Measurements from ENCODE around the gene ARHGDIG. TPM values are rescaled to one million over a fixed set of nuclear protein-coding genes. Genes with fewer than 3 reads are reported as not detected.

Gene ARHGDIG
- polyA plus RNA-seq, 3 donors, result not detected

DNA sequence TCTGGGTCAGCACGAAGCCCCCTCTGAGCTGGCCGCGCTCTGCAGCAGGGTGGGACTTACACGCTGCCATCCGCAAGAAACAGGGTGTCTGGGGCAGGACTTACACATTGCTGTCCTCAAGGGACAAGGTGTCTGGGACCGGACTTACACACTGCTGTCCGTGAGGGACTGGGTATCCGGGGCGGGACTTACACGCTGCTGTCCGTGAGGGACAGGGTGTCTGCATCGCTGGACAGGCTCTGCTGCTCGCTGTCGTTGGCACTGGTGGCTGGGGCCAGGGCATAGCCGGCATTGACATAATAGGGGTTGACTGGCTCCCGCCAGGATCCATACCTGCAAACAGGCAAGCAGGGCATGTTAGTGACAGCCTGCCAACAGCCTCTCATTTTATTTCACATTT is 34.0 kb downstream of the ARHGDIG start:
- peaks cover 47% of the 10 kb centered on the region for H4K20me1 ChIP-seq (ENCODE audit: insufficient read depth, low read length)
- H3K4me2 ChIP-seq (replicated peaks; ENCODE audit: extremely low read depth, low read length, poor library complexity, severe bottlenecking), result no peak overlapping the region
- H3K27ac ChIP-seq (ENCODE audit: low read depth in 1 of 2, low read length in 2 of 2), result no peak overlapping the region
- H3K9me3 ChIP-seq (replicated peaks in 1 of 2; ENCODE audit: control insufficient read depth in 1 of 2, insufficient read depth in 1 of 2, low read length in 2 of 2), result no peaks in the 10 kb centered on the region
- no peaks in the 10 kb centered on the region for H3K9me3 Mint-ChIP-seq
- peaks cover 62 to 73% of the 10 kb centered on the region in 2 donors for H3K36me3 Mint-ChIP-seq
- H3K27me3 Mint-ChIP-seq (ENCODE audit: low read depth in 3 of 3), result no peaks in the 10 kb centered on the region
- H3K4me3 ChIP-seq (replicated peaks in 1 of 3; ENCODE audit: low read depth in 2 of 3, low read length in 3 of 3), result no peak overlapping the region
- no peaks in the 10 kb centered on the region for H3K4me1 ChIP-seq (ENCODE audit: control insufficient read depth in 1 of 2, insufficient read depth in 2 of 2, low read length in 2 of 2)
- intact Hi-C loops (cut with micrococcal nuclease), result loop anchor here in 1 of 2 donors (5.0 kb wide), 1 partner anchor 33 kb away; no protein-coding TSS in a partner anchor
- no peak for DNase-seq
- H3K79me2 ChIP-seq (ENCODE audit: insufficient read depth, low read length), result peaks cover 70% of the 10 kb centered on the region
- H3K4me1 Mint-ChIP-seq, result no peaks in the 10 kb centered on the region
- H3K27ac Mint-ChIP-seq, result peak overlapping the region in 2 of 7 donors; percentile 13 to 78
- no peak overlapping the region for H3K9ac ChIP-seq (ENCODE audit: insufficient read depth, low read length, poor library complexity, severe bottlenecking)
- no peak overlapping the region for H3K4me3 Mint-ChIP-seq
- 99% methylated on average over 15 of the region's 16 CpGs for WGBS (ENCODE audit: insufficient coverage)
- H2AFZ ChIP-seq (ENCODE audit: insufficient read depth, low read depth, low read length, poor library complexity, severe bottlenecking), result no peak overlapping the region
- no peaks in the 10 kb centered on the region for H3K27me3 ChIP-seq (ENCODE audit: control insufficient read depth in 2 of 2, insufficient read depth in 2 of 2, low read length in 2 of 2)
- peaks cover 56 to 76% of the 10 kb centered on the region in 2 donors for H3K36me3 ChIP-seq (replicated peaks in 1 of 2; ENCODE audit: control insufficient read depth in 1 of 2, insufficient read depth in 2 of 2, low read length in 2 of 2)
- TF ChIP-seq, protein P1, sequence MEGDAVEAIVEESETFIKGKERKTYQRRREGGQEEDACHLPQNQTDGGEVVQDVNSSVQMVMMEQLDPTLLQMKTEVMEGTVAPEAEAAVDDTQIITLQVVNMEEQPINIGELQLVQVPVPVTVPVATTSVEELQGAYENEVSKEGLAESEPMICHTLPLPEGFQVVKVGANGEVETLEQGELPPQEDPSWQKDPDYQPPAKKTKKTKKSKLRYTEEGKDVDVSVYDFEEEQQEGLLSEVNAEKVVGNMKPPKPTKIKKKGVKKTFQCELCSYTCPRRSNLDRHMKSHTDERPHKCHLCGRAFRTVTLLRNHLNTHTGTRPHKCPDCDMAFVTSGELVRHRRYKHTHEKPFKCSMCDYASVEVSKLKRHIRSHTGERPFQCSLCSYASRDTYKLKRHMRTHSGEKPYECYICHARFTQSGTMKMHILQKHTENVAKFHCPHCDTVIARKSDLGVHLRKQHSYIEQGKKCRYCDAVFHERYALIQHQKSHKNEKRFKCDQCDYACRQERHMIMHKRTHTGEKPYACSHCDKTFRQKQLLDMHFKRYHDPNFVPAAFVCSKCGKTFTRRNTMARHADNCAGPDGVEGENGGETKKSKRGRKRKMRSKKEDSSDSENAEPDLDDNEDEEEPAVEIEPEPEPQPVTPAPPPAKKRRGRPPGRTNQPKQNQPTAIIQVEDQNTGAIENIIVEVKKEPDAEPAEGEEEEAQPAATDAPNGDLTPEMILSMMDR (IDR thresholded peaks at IDR 0.05), result no peak

DNA sequence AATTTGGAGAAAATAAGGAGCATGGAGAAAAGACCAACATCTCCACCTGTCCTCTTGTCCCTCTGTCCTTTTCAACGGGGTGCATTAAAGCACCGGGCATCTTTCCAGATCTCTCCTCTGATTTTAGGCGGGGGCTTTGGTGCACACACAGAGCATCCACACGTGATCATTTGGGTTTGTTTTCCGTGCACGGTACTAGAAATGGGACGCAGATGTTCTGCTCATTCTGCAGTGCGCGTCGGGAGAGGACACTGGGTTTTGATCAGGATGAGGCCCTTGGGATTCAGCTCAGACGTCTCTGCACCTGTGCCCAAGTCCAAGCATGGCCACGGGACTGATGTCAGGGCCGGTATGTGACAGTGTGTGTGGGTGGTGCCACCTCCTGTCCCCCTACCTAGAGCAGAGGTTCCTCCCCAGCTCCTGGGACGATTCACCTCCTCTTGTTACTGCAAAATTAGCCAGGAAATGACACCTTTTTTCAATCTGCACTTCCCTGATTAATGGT is 34.5 kb downstream of the ARHGDIG start:
- H3K9ac ChIP-seq (ENCODE audit: insufficient read depth, low read length, poor library complexity, severe bottlenecking), result no peak overlapping the region
- no peak overlapping the region for H3K4me3 ChIP-seq (replicated peaks in 1 of 3; ENCODE audit: low read depth in 2 of 3, low read length in 3 of 3)
- no peak overlapping the region for H2AFZ ChIP-seq (ENCODE audit: insufficient read depth, low read depth, low read length, poor library complexity, severe bottlenecking)
- H3K36me3 Mint-ChIP-seq, result peaks cover 62 to 73% of the 10 kb centered on the region in 2 donors
- DNase-seq, result no peak
- intact Hi-C loops (cut with micrococcal nuclease), result loop anchor here in 1 of 2 donors (5.0 kb wide), 1 partner anchor 32 kb away; no protein-coding TSS in a partner anchor
- WGBS (ENCODE audit: insufficient coverage), result 94% methylated on average over 9 of the region's 14 CpGs
- no peaks in the 10 kb centered on the region for H3K27me3 ChIP-seq (ENCODE audit: control insufficient read depth in 2 of 2, insufficient read depth in 2 of 2, low read length in 2 of 2)
- no peaks in the 10 kb centered on the region for H3K9me3 Mint-ChIP-seq
- H3K9me3 ChIP-seq (replicated peaks in 1 of 2; ENCODE audit: control insufficient read depth in 1 of 2, insufficient read depth in 1 of 2, low read length in 2 of 2), result no peaks in the 10 kb centered on the region
- H3K27me3 Mint-ChIP-seq (ENCODE audit: low read depth in 3 of 3), result no peaks in the 10 kb centered on the region
- peaks cover 51 to 76% of the 10 kb centered on the region in 2 donors for H3K36me3 ChIP-seq (replicated peaks in 1 of 2; ENCODE audit: control insufficient read depth in 1 of 2, insufficient read depth in 2 of 2, low read length in 2 of 2)
- TF ChIP-seq, protein P1 (IDR thresholded peaks at IDR 0.05), result no peak
- no peaks in the 10 kb centered on the region for H3K4me1 ChIP-seq (ENCODE audit: control insufficient read depth in 1 of 2, insufficient read depth in 2 of 2, low read length in 2 of 2)
- no peak overlapping the region for H3K27ac ChIP-seq (ENCODE audit: low read depth in 1 of 2, low read length in 2 of 2)
- peak overlapping the region in 2 of 7 donors; percentile 13 to 73 for H3K27ac Mint-ChIP-seq
- H3K4me3 Mint-ChIP-seq, result no peak overlapping the region
- peaks cover 48% of the 10 kb centered on the region for H4K20me1 ChIP-seq (ENCODE audit: insufficient read depth, low read length)
- H3K4me2 ChIP-seq (replicated peaks; ENCODE audit: extremely low read depth, low read length, poor library complexity, severe bottlenecking), result no peak overlapping the region
- H3K4me1 Mint-ChIP-seq, result no peaks in the 10 kb centered on the region
- peaks cover 75% of the 10 kb centered on the region for H3K79me2 ChIP-seq (ENCODE audit: insufficient read depth, low read length)

Data from CD14-positive monocyte (primary cell).